HG03064 (cell line): ENCODE results near the gene CDX2.
"Not testable (repeated sequence)": the region's sequence is repeated elsewhere in the genome, so short reads cannot be mapped to it uniquely, and the experiment has no call there.

Source experiments
- ATAC-seq: cut with Tn5 transposase; IDR thresholded peaks from one replicate; pipeline ENCODE4 v1.9.1; 2021; ENCODE audit warnings: low read depth; ENCODE audit not compliant: unreplicated experiment

Gene CDX2

GRCh38 chr13:27969082-27969865 is at the start of gene CDX2:
Gene CDX2 (minus strand): TSS chr13:27969315. CDS start chr13:27969006, 309 bp downstream.
- ATAC-seq: no peak

- ATAC-seq: no peak
Observed at GRCh38 chr13:28014301-28014700, 45.2 kb upstream of the CDX2 start.

GRCh38 chr13:28013482-28013881 is 44.4 kb upstream of the CDX2 start:
- no peak for ATAC-seq

- peak; percentile 86 for ATAC-seq
Observed at GRCh38 chr13:28012896-28013295, 43.8 kb upstream of the CDX2 start.

GRCh38 chr13:28012383-28012782 is 43.3 kb upstream of the CDX2 start:
- ATAC-seq: no peak

GRCh38 chr13:28010046-28010445 is 40.9 kb upstream of the CDX2 start:
- ATAC-seq: no peak

- ATAC-seq: not testable (repeated sequence)
Observed at GRCh38 chr13:28005016-28005415, 35.9 kb upstream of the CDX2 start.

GRCh38 chr13:28002886-28003698 is 34.0 kb upstream of the CDX2 start:
- no peak for ATAC-seq

- no peak for ATAC-seq
Observed at GRCh38 chr13:28001837-28002473, 32.8 kb upstream of the CDX2 start.

GRCh38 chr13:28001049-28001448 is 31.9 kb upstream of the CDX2 start:
- no peak for ATAC-seq

- no peak for ATAC-seq
Observed at GRCh38 chr13:28000567-28000966, 31.5 kb upstream of the CDX2 start.

- no peak for ATAC-seq
Observed at GRCh38 chr13:27997904-27998522, 28.9 kb upstream of the CDX2 start.

- ATAC-seq: no peak
Observed at GRCh38 chr13:27991881-27992280, 22.8 kb upstream of the CDX2 start.

GRCh38 chr13:27988520-27988919 is 19.4 kb upstream of the CDX2 start, which contains the start of gene URAD:
Gene URAD (minus strand): TSS chr13:27988693. CDS start chr13:27988637, 56 bp downstream.
- ATAC-seq: no peak

GRCh38 chr13:27985600-27985999 is 16.5 kb upstream of the CDX2 start:
- no peak for ATAC-seq

GRCh38 chr13:27982361-27982760 is 13.2 kb upstream of the CDX2 start:
- ATAC-seq: no peak

- no peak for ATAC-seq
Observed at GRCh38 chr13:27981006-27981708, 12.0 kb upstream of the CDX2 start.

GRCh38 chr13:27980280-27980998 is 11.3 kb upstream of the CDX2 start:
- ATAC-seq: no peak

GRCh38 chr13:27979765-27980279 is 10.7 kb upstream of the CDX2 start:
- ATAC-seq: no peak
